Caco-2 (cell line): ENCODE results near the gene CAP2. TPM values are rescaled to one million over a fixed set of nuclear protein-coding genes. Genes with fewer than 3 reads are reported as not detected.
A peak's percentile ranks its signal among the peaks of the same experiment; 100 is the strongest.

Experiments used
- Bru-seq: library from RNA; stranded (reverse); fragments of 400-500 nt; gene quantifications from one replicate; lab custom pipeline; 2021; lab: Mats Ljungman, UMichigan
- BruChase-seq, 2 experiments: library from RNA; stranded (reverse); fragments of 400-500 nt; gene quantifications; one replicate each; lab custom pipeline; 2021; lab: Mats Ljungman, UMichigan
- BruUV-seq: library from RNA; stranded (reverse); fragments of 400-500 nt; replicated peaks from 2 replicates; lab custom pipeline; 2021; lab: Mats Ljungman, UMichigan
- CTCF ChIA-PET: fragments of 300-600 bp; sonication (Branson Sonifier 250); formaldehyde crosslinking; loops from one replicate; lab custom pipeline; 2022; ENCODE audit warnings: antibody characterized with exemption; lab: Charles Lee
- POLR2A ChIA-PET: fragments of 300-600 bp; sonication (Branson Sonifier 250); formaldehyde crosslinking; loops from one replicate; lab custom pipeline; 2022; ENCODE audit warnings: antibody characterized with exemption; lab: Charles Lee
- DNase-seq, 2 experiments: peaks; one replicate each; pipeline versions ENCODE4 v3.0.0 to v3.0.0-alpha.2; 2020 to 2022
- H3K27me3 ChIP-seq: replicated peaks from 2 replicates; pipeline ENCODE4 v1.6.0; 2011; ENCODE audit warnings: low read length; ENCODE audit not compliant: control insufficient read depth, insufficient read depth
- H3K36me3 ChIP-seq: 2 replicates; pipeline ENCODE4 v1.5.1; 2011; ENCODE audit warnings: low read length; ENCODE audit not compliant: control insufficient read depth, insufficient read depth
- H3K4me1 ChIP-seq: fragments of 250-450 bp; sonication (Bioruptor Pico); 2 replicates; pipeline ENCODE4 v1.5.1; 2020; ENCODE audit warnings: mild to moderate bottlenecking
- H3K4me3 ChIP-seq: 2 replicates; pipeline ENCODE4 v1.5.1; 2011; ENCODE audit warnings: low read depth, mild to moderate bottlenecking, control low read depth, low read length
- H3K9me3 ChIP-seq: fragments of 250-450 bp; sonication (Bioruptor Pico); 2 replicates; pipeline ENCODE4 v1.5.1; 2020; ENCODE audit warnings: mild to moderate bottlenecking, moderate library complexity
- H3K27ac Mint-ChIP-seq: one replicate; pipeline ENCODE4 v1.8.0; 2022; ENCODE audit warnings: mixed read lengths; ENCODE audit not compliant: unreplicated experiment
- H3K27me3 Mint-ChIP-seq: one replicate; pipeline ENCODE4 v1.8.0; 2022; ENCODE audit warnings: mixed read lengths; ENCODE audit not compliant: insufficient read depth, unreplicated experiment
- H3K36me3 Mint-ChIP-seq: one replicate; pipeline ENCODE4 v1.8.0; 2022; ENCODE audit warnings: mild to moderate bottlenecking, mixed read lengths; ENCODE audit not compliant: insufficient read depth, unreplicated experiment
- H3K4me1 Mint-ChIP-seq: one replicate; pipeline ENCODE4 v1.8.0; 2022; ENCODE audit warnings: low read depth, mixed read lengths; ENCODE audit not compliant: unreplicated experiment
- H3K4me3 Mint-ChIP-seq: one replicate; pipeline ENCODE4 v1.8.0; 2022; ENCODE audit warnings: mild to moderate bottlenecking, moderate library complexity, mixed read lengths; ENCODE audit not compliant: unreplicated experiment
- H3K9me3 Mint-ChIP-seq: one replicate; pipeline ENCODE4 v1.8.0; 2022; ENCODE audit warnings: mixed read lengths; ENCODE audit not compliant: unreplicated experiment
- intact Hi-C: fragments of 100-400 bp; cut with micrococcal nuclease; formaldehyde crosslinking; loops from one replicate; pipeline ENCODE4 v1.10.0; 2022; ENCODE audit not compliant: unreplicated experiment
- long read RNA-seq: library from polyadenylated mRNA; stranded (forward); transcript quantifications from one replicate; pipeline ENCODE4 v2.0.0, GENCODE V29; 2022
- total RNA-seq: library from RNA; stranded (reverse); gene quantifications from 2 replicates; pipeline ENCODE4 v1.2.3, GENCODE V29; 2022
- TF ChIP-seq, protein P1 (sequence below), 2 experiments: fragments of 200-600 bp in 1 of 2; IDR thresholded peaks; 1 replicate in 1 of 2; 2 replicates in 1 of 2; pipeline versions ENCODE4 v1.5.1 to v1.8.0; 2011 to 2022; ENCODE audit warnings: antibody characterized with exemption in 1 of 2, control low read depth in 1 of 2, inconsistent platforms in 1 of 2, low read depth in 1 of 2, low read length in 1 of 2, mild to moderate bottlenecking in 1 of 2, moderate library complexity in 1 of 2; ENCODE audit not compliant: insufficient read depth in 1 of 2, severe bottlenecking in 1 of 2, unreplicated experiment in 1 of 2

CAP2 gene, protein sequence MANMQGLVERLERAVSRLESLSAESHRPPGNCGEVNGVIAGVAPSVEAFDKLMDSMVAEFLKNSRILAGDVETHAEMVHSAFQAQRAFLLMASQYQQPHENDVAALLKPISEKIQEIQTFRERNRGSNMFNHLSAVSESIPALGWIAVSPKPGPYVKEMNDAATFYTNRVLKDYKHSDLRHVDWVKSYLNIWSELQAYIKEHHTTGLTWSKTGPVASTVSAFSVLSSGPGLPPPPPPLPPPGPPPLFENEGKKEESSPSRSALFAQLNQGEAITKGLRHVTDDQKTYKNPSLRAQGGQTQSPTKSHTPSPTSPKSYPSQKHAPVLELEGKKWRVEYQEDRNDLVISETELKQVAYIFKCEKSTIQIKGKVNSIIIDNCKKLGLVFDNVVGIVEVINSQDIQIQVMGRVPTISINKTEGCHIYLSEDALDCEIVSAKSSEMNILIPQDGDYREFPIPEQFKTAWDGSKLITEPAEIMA
- total RNA-seq (8.5 and 8.9 TPM in 2 replicates), Bru-seq, nascent RNA (percentile 58 among the genes with signal in this experiment), BruChase-seq, experiment 1, labeled RNA remaining after a 2-hour chase (percentile 57 among the genes with signal in this experiment), BruChase-seq, experiment 2, labeled RNA remaining after a 6-hour chase (percentile 56 among the genes with signal in this experiment)
- long read RNA-seq, transcript CAP2-201 (13 exons, 3,316 nt): major isoform, 14 of 20 reads
- long read RNA-seq, partial matches to known transcripts: 1 of 20 reads
- long read RNA-seq, other reads (novel, unspliced or antisense): 1 of 20 reads

DNA sequence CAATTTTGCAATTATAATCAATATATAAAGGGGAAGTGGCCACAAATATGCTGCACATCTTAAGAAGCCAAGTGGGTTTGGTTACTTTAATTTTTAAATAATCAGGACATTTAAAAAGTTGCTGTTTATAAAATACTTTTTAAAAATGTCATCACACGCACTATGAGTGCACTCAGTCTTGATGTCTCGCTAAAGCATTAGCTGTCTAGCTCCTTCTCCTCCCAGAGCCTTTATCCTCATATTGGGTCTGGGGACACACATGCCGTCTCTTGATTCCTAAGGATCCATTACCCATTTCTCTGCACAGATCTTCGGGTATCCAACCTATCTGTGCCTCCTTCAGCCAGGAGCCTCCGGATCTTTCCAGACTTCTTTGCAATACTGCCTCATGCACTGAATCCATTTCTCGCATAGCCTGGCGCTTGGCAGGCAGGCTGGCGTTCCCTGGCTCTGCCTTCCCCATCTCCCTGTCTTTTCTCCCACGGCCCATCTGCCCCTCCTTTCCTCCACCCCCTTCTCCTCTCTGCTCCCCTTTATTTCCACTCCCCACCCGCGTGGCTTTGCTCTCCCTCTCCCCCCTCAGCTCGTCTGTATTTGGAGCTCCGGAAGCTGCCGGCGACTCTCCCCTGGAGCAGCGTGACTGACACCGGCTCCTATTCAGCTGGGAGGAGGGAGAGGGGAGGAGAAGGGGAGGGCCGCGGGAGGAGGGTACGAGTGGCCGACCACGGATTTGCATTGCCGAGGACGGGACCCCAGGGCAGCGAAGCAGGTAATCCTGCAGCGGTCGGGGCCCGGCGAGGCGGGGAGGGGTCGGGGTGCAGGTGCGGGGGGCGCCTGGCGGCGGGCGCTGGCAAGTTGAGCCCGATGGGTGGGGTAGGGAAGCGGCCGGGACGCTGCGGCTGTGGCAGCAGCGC is at the start of gene CAP2:
TSS of gene CAP2 (plus strand) at position 618 of the 914 bp plus-strand sequence. CDS start 27,961 bp downstream, outside the sequence.
- intact Hi-C loops: loop anchor here (10.0 kb wide), 1 partner anchor 108 kb away; the partner anchor contains the start of gene RBM24
- Histone ChIP-seq H3K9me3 (no peaks in the 10 kb centered on the region), H3K4me3 (peak within 1 kb of the TSS; percentile 89), H3K27me3 (no peaks in the 10 kb centered on the region), H3K4me1 (peaks cover 10% of the 10 kb centered on the region), H3K36me3 (no peaks in the 10 kb centered on the region)
- TF ChIP-seq, protein P1, sequence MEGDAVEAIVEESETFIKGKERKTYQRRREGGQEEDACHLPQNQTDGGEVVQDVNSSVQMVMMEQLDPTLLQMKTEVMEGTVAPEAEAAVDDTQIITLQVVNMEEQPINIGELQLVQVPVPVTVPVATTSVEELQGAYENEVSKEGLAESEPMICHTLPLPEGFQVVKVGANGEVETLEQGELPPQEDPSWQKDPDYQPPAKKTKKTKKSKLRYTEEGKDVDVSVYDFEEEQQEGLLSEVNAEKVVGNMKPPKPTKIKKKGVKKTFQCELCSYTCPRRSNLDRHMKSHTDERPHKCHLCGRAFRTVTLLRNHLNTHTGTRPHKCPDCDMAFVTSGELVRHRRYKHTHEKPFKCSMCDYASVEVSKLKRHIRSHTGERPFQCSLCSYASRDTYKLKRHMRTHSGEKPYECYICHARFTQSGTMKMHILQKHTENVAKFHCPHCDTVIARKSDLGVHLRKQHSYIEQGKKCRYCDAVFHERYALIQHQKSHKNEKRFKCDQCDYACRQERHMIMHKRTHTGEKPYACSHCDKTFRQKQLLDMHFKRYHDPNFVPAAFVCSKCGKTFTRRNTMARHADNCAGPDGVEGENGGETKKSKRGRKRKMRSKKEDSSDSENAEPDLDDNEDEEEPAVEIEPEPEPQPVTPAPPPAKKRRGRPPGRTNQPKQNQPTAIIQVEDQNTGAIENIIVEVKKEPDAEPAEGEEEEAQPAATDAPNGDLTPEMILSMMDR (IDR thresholded peaks at IDR 0.05; ENCODE audit: insufficient read depth in 1 of 2, low read depth in 1 of 2, low read length in 1 of 2, severe bottlenecking in 1 of 2, unreplicated experiment in 1 of 2): no peak
- Mint-ChIP-seq H3K27ac (peak within 1 kb of the TSS; percentile 96), H3K36me3 (peaks cover 6% of the 10 kb centered on the region), H3K4me1 (peaks cover 7% of the 10 kb centered on the region), H3K27me3 (no peaks in the 10 kb centered on the region), H3K9me3 (no peaks in the 10 kb centered on the region), H3K4me3 (peak within 1 kb of the TSS; percentile 81)
- TSS peak; percentile 86 for BruUV-seq
- DNase-seq: peak; percentile 65 to 70
- POLR2A ChIA-PET: interaction anchor here (0.5 to 0.6 kb wide), 4 partner anchors 106 to 1265 kb away, joined by 3 to 10 read pairs (median 4); partner anchors contain the start of gene MYLIP
- CTCF ChIA-PET: interaction anchor here (0.6 kb wide), 1 partner anchor 613 kb away, joined by 4 read pairs; no protein-coding TSS in a partner anchor

DNA sequence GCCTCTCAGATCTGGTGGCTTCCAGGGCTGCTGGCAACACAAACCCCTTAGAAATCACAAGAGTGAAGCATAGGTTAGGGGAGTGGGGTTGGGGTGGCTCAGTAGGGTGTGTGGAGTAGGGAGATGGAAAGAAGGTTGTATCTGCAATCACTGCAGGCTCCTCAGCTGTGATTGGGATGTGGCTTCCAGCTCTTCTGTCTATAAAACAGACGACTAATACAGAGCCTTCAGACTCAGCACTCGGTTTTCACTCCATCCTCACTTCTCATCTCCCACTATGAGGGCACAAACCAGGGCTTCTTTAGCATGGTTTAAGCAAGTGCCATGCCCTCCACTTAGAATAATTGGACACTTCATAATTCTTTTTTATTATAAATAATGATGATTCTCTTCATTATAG is 46.4 kb upstream of the CAP2 start:
- intact Hi-C loops: no loop called here
- POLR2A ChIA-PET: no interaction called here
- CTCF ChIA-PET: no interaction called here
- Histone ChIP-seq H3K4me1 (no peaks in the 10 kb centered on the region), H3K27me3 (no peaks in the 10 kb centered on the region), H3K36me3 (no peaks in the 10 kb centered on the region), H3K4me3 (no peak overlapping the region), H3K9me3 (no peaks in the 10 kb centered on the region)
- DNase-seq: no peak
- H3K4me3 Mint-ChIP-seq: no peak overlapping the region
- TF ChIP-seq, protein P1 (IDR thresholded peaks at IDR 0.05; ENCODE audit: insufficient read depth in 1 of 2, low read depth in 1 of 2, low read length in 1 of 2, severe bottlenecking in 1 of 2, unreplicated experiment in 1 of 2): no peak
- peaks cover 14% of the 10 kb centered on the region for H3K9me3 Mint-ChIP-seq
- no peaks in the 10 kb centered on the region for H3K4me1 Mint-ChIP-seq
- H3K27me3 Mint-ChIP-seq: no peaks in the 10 kb centered on the region
- no TSS peak for BruUV-seq
- no peak overlapping the region for H3K27ac Mint-ChIP-seq
- no peaks in the 10 kb centered on the region for H3K36me3 Mint-ChIP-seq
